OCI-LY1 (cell line): ENCODE results near the gene FXR1.

Source experiments
- H2AFZ ChIP-seq: fragments of 200-600 bp; sonication (generic), shearing (Covaris generic); 2 replicates; pipeline ENCODE4 v1.6.0; 2014; ENCODE audit warnings: antibody characterized with exemption, mild to moderate bottlenecking, low read length
- H3F3A ChIP-seq: fragments of 200-600 bp; sonication (generic), shearing (Covaris generic); 2 replicates; pipeline ENCODE4 v1.6.0; 2014; ENCODE audit warnings: mild to moderate bottlenecking, antibody characterized with exemption, low read length, moderate library complexity; ENCODE audit not compliant: insufficient read depth
- H3K27ac ChIP-seq: fragments of 200-600 bp; sonication (generic); 2 replicates; pipeline ENCODE4 v1.5.1; 2014; ENCODE audit warnings: low read length, mixed run types, mild to moderate bottlenecking, low read depth; ENCODE audit not compliant: poor library complexity, severe bottlenecking
- H3K27me3 ChIP-seq: fragments of 200-600 bp; sonication (generic); 2 replicates; pipeline ENCODE4 v1.6.0; 2014; ENCODE audit warnings: antibody characterized with exemption, mild to moderate bottlenecking, low read length, moderate library complexity; ENCODE audit not compliant: insufficient read depth
- H3K36me3 ChIP-seq: fragments of 200-600 bp; sonication (generic); 2 replicates; pipeline ENCODE4 v1.6.1; 2014; ENCODE audit warnings: mild to moderate bottlenecking, antibody characterized with exemption, low read length, moderate library complexity, mixed read lengths; ENCODE audit not compliant: insufficient read depth
- H3K4me1 ChIP-seq: fragments of 200-600 bp; sonication (generic); 2 replicates; pipeline ENCODE4 v1.5.1; 2014; ENCODE audit warnings: mild to moderate bottlenecking, low read length, moderate library complexity; ENCODE audit not compliant: insufficient read depth, severe bottlenecking
- H3K4me2 ChIP-seq: fragments of 200-600 bp; sonication (generic), shearing (Covaris generic); 2 replicates; pipeline ENCODE4 v1.6.1; 2014; ENCODE audit warnings: low read length
- H3K4me3 ChIP-seq: fragments of 200-600 bp; sonication (generic); 2 replicates; pipeline ENCODE4 v1.5.1; 2014; ENCODE audit warnings: low read length, low read depth, mild to moderate bottlenecking, mixed read lengths; ENCODE audit not compliant: poor library complexity, severe bottlenecking
- H3K79me2 ChIP-seq: fragments of 200-600 bp; shearing (Covaris generic); 2 replicates; pipeline ENCODE4 v1.6.1; 2016; ENCODE audit warnings: mixed run types, low read length, mixed read lengths; ENCODE audit not compliant: insufficient read depth
- H3K9ac ChIP-seq: fragments of 200-600 bp; sonication (generic), shearing (Covaris generic); 2 replicates; pipeline ENCODE4 v1.6.1; 2014; ENCODE audit warnings: mild to moderate bottlenecking, low read length, mixed read lengths
- H3K9me2 ChIP-seq: fragments of 200-600 bp; sonication (generic), shearing (Covaris generic); 2 replicates; pipeline ENCODE4 v1.6.1; 2014; ENCODE audit warnings: low read depth, mild to moderate bottlenecking, low read length, mixed read lengths
- H3K9me3 ChIP-seq: fragments of 200-600 bp; shearing (Covaris generic); 2 replicates; pipeline ENCODE4 v1.6.1; 2014; ENCODE audit warnings: low read length, mixed read lengths
- H4K20me1 ChIP-seq: fragments of 200-600 bp; sonication (generic), shearing (Covaris generic); 2 replicates; pipeline ENCODE4 v1.6.0; 2016; ENCODE audit warnings: mild to moderate bottlenecking, low read length; ENCODE audit not compliant: insufficient read depth
- EZH2 ChIP-seq: fragments of 200-600 bp; sonication (generic), shearing (Covaris generic); IDR thresholded peaks from 2 replicates; pipeline ENCODE4 v1.8.0; 2017; ENCODE audit warnings: borderline replicate concordance, mixed run types, mild to moderate bottlenecking, antibody characterized with exemption, low read length, moderate library complexity, mixed read lengths
- TF ChIP-seq, protein P1 (sequence below): fragments of 200-600 bp; sonication (generic), shearing (Covaris generic); IDR thresholded peaks from 2 replicates; pipeline ENCODE4 v1.5.1; 2017; ENCODE audit warnings: mild to moderate bottlenecking, antibody characterized with exemption, low read length, moderate library complexity, mixed read lengths

Gene FXR1

DNA sequence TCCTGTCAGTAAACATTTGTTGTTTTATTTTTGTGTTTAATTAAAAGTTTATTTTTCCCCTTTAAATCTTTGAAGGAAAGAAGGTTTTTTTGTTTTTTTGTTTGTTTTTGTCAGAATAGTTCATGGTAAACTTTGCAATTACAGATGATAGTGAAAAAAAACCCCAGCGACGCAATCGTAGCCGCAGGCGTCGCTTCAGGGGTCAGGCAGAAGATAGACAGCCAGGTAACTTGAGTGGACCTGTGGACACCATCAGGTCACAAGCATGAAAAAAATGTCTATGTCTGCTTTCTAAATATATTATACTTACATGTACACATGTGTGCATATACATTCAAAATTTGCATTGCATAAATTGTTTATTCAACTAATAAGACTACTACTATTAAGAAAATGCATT is 58.5 kb downstream of the FXR1 start:
- no peak for TF ChIP-seq EZH2
- TF ChIP-seq, protein P1, sequence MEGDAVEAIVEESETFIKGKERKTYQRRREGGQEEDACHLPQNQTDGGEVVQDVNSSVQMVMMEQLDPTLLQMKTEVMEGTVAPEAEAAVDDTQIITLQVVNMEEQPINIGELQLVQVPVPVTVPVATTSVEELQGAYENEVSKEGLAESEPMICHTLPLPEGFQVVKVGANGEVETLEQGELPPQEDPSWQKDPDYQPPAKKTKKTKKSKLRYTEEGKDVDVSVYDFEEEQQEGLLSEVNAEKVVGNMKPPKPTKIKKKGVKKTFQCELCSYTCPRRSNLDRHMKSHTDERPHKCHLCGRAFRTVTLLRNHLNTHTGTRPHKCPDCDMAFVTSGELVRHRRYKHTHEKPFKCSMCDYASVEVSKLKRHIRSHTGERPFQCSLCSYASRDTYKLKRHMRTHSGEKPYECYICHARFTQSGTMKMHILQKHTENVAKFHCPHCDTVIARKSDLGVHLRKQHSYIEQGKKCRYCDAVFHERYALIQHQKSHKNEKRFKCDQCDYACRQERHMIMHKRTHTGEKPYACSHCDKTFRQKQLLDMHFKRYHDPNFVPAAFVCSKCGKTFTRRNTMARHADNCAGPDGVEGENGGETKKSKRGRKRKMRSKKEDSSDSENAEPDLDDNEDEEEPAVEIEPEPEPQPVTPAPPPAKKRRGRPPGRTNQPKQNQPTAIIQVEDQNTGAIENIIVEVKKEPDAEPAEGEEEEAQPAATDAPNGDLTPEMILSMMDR, result no peak
- Histone ChIP-seq H3K9ac (no peak overlapping the region), H3K4me2 (no peak overlapping the region), H3K4me3 (no peak overlapping the region), H2AFZ (no peak overlapping the region), H3K36me3 (peaks cover 93% of the 10 kb centered on the region), H4K20me1 (no peaks in the 10 kb centered on the region; the same call in 1 of the 2 replicates), H3K9me2 (no peaks in the 10 kb centered on the region), H3K79me2 (no peaks in the 10 kb centered on the region), H3F3A (peaks cover 4% of the 10 kb centered on the region; the same call in 1 of the 2 replicates), H3K9me3 (no peaks in the 10 kb centered on the region), H3K27me3 (no peaks in the 10 kb centered on the region), H3K4me1 (no peaks in the 10 kb centered on the region), H3K27ac (no peak overlapping the region)

DNA sequence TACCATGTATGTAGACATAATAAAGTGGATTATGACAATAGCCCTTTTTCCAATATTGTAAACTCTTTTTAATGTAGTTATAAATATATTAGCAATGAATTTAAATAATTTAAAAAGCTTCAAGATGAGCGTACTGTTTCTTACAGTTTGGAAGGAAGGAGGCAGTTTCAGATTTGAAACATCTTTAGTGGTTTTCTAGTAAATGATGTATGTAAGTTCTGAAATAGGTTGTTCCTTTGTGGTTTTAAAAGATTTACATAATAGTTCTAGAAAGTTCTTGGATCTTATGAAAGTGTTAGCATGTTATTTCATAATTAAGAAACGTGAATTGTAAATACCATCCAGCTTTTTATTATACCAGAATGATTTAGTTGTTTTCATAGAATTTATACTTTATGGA is 61.1 kb downstream of the FXR1 start:
- Histone ChIP-seq H3K4me2 (no peak overlapping the region), H3K9me3 (no peaks in the 10 kb centered on the region), H3K36me3 (peaks cover 93% of the 10 kb centered on the region), H3K27me3 (no peaks in the 10 kb centered on the region), H3K9me2 (no peaks in the 10 kb centered on the region), H3K4me1 (no peaks in the 10 kb centered on the region), H2AFZ (no peak overlapping the region), H3K27ac (no peak overlapping the region), H3K9ac (no peak overlapping the region), H4K20me1 (no peaks in the 10 kb centered on the region), H3K4me3 (no peak overlapping the region), H3F3A (0 out of 2 replicates have a peak, but pooled peaks cover 4% of the 10 kb centered on the region), H3K79me2 (no peaks in the 10 kb centered on the region)
- TF ChIP-seq, protein P1, result no peak
- no peak for TF ChIP-seq EZH2

DNA sequence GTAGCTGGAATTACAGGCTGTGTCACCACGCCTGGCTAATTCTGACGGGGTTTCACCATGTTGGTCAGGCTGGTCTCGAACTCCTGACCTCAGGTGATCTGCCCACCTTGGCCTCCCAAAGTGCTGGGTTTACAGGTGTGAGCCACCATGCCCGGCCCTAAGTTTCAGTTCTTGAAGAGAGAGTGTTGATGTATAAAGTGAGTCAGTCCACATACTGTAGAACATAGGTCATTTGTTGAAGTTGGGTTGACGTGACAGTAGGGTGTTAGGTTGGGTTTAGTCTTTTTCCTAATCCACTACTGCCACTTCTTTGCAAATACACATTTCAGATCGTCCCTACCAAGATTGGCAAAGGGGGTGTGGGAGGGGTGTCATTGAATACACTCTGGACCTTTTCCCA is 61.8 kb downstream of the FXR1 start:
- Histone ChIP-seq H3K9me2 (no peaks in the 10 kb centered on the region), H3K4me2 (no peak overlapping the region), H3K9me3 (no peaks in the 10 kb centered on the region), H3F3A (0 out of 2 replicates have a peak, but pooled peaks cover 4% of the 10 kb centered on the region), H3K9ac (no peak overlapping the region), H3K27ac (no peak overlapping the region), H3K4me1 (no peaks in the 10 kb centered on the region), H2AFZ (no peak overlapping the region), H3K4me3 (no peak overlapping the region), H3K27me3 (no peaks in the 10 kb centered on the region), H3K79me2 (no peaks in the 10 kb centered on the region), H4K20me1 (no peaks in the 10 kb centered on the region), H3K36me3 (peaks cover 93% of the 10 kb centered on the region)
- no peak for TF ChIP-seq EZH2
- TF ChIP-seq, protein P1, result no peak
